MM.1S (cell line): ENCODE measurements around the gene CCDC185.

Experiments
- DNase-seq: peaks from one replicate; pipeline ENCODE4 v3.0.0-alpha.2; 2015
- H2AFZ ChIP-seq: fragments of 300-600 bp; sonication (generic); 2 replicates; pipeline ENCODE4 v1.6.0; 2016; ENCODE audit warnings: antibody characterized with exemption, low read length
- H3F3A ChIP-seq: fragments of 300-600 bp; sonication (generic); 2 replicates; pipeline ENCODE4 v1.6.1; 2016; ENCODE audit warnings: mild to moderate bottlenecking, antibody characterized with exemption, low read length, moderate library complexity, mixed read lengths; ENCODE audit not compliant: insufficient read depth
- H3K27ac ChIP-seq: fragments of 300-600 bp; sonication (generic); 2 replicates; pipeline ENCODE4 v1.5.1; 2016; ENCODE audit warnings: mild to moderate bottlenecking, low read length
- H3K27me3 ChIP-seq: fragments of 300-600 bp; sonication (generic); replicated peaks from 2 replicates; pipeline ENCODE4 v1.6.0; 2016; ENCODE audit warnings: low read length; ENCODE audit not compliant: insufficient read depth
- H3K36me3 ChIP-seq: fragments of 300-600 bp; sonication (generic); replicated peaks from 2 replicates; pipeline ENCODE4 v1.6.1; 2016; ENCODE audit warnings: mild to moderate bottlenecking, low read length, mixed read lengths; ENCODE audit not compliant: insufficient read depth
- H3K4me1 ChIP-seq: fragments of 300-600 bp; sonication (generic); 2 replicates; pipeline ENCODE4 v1.6.1; 2016; ENCODE audit warnings: low read length, mixed read lengths
- H3K4me2 ChIP-seq: fragments of 300-600 bp; sonication (generic); 2 replicates; pipeline ENCODE4 v1.6.0; 2016; ENCODE audit warnings: low read depth, low read length
- H3K4me3 ChIP-seq: fragments of 300-600 bp; sonication (generic); 2 replicates; pipeline ENCODE4 v1.5.1; 2016; ENCODE audit warnings: low read length, mixed read lengths
- H3K79me2 ChIP-seq: fragments of 300-600 bp; sonication (generic); 2 replicates; pipeline ENCODE4 v1.6.1; 2016; ENCODE audit warnings: mixed run types, low read length, mixed read lengths
- H3K9ac ChIP-seq: fragments of 300-600 bp; sonication (generic); 2 replicates; pipeline ENCODE4 v1.6.1; 2016; ENCODE audit warnings: low read length, mixed read lengths
- H3K9me2 ChIP-seq: fragments of 300-600 bp; sonication (generic); replicated peaks from 2 replicates; pipeline ENCODE4 v1.6.1; 2016; ENCODE audit warnings: mild to moderate bottlenecking, low read length, mixed read lengths; ENCODE audit not compliant: insufficient read depth
- H3K9me3 ChIP-seq: fragments of 300-600 bp; sonication (generic); replicated peaks from 2 replicates; pipeline ENCODE4 v1.6.1; 2016; ENCODE audit warnings: mild to moderate bottlenecking, low read length, mixed read lengths; ENCODE audit not compliant: insufficient read depth
- H4K20me1 ChIP-seq: fragments of 300-600 bp; sonication (generic); 2 replicates; pipeline ENCODE4 v1.6.1; 2016; ENCODE audit warnings: mild to moderate bottlenecking, low read length, moderate library complexity, mixed read lengths; ENCODE audit not compliant: insufficient read depth
- CTCF ChIP-seq: fragments of 300-600 bp; sonication (generic); IDR thresholded peaks from 2 replicates; pipeline ENCODE4 v1.5.1; 2016; ENCODE audit warnings: antibody characterized with exemption, low read length, mixed read lengths
- EZH2 ChIP-seq: fragments of 300-600 bp; sonication (generic); optimal IDR thresholded peaks from 2 replicates; pipeline ENCODE3; 2017; ENCODE audit warnings: low read depth, mild to moderate bottlenecking, antibody characterized with exemption, low read length, mixed read lengths
- EZH2phosphoT487 ChIP-seq: fragments of 300-600 bp; sonication (generic); IDR thresholded peaks from 2 replicates; pipeline ENCODE4 v1.6.1; 2018; ENCODE audit warnings: antibody characterized with exemption, low read length

CCDC185 gene

GRCh38 chr1:223421025-223421424, 27.8 kb downstream of the CCDC185 start:
- no peaks in the 10 kb centered on the region for H3K27me3 ChIP-seq
- H3K27ac ChIP-seq = no peak overlapping the region
- H3K9ac ChIP-seq = no peak overlapping the region
- no peaks in the 10 kb centered on the region for H3K9me2 ChIP-seq
- no peaks in the 10 kb centered on the region for H3K4me1 ChIP-seq
- no peaks in the 10 kb centered on the region for H3K9me3 ChIP-seq
- no peaks in the 10 kb centered on the region for H3K79me2 ChIP-seq
- no peak overlapping the region for H3K4me3 ChIP-seq
- H4K20me1 ChIP-seq = no peaks in the 10 kb centered on the region
- H2AFZ ChIP-seq = no peak overlapping the region
- no peaks in the 10 kb centered on the region for H3F3A ChIP-seq
- TF ChIP-seq CTCF (no peak), EZH2phosphoT487 (no peak)
- H3K36me3 ChIP-seq = no peaks in the 10 kb centered on the region
- no peak overlapping the region for H3K4me2 ChIP-seq
- DNase-seq = no peak

GRCh38 chr1:223421676-223422075, 28.5 kb downstream of the CCDC185 start:
- H3K4me3 ChIP-seq = no peak overlapping the region
- no peaks in the 10 kb centered on the region for H3K4me1 ChIP-seq
- no peaks in the 10 kb centered on the region for H3K36me3 ChIP-seq
- H4K20me1 ChIP-seq = no peaks in the 10 kb centered on the region
- no peaks in the 10 kb centered on the region for H3K9me2 ChIP-seq
- DNase-seq = no peak
- TF ChIP-seq CTCF = no peak
- no peak for TF ChIP-seq EZH2phosphoT487
- H3K9ac ChIP-seq = no peak overlapping the region
- no peaks in the 10 kb centered on the region for H3K9me3 ChIP-seq
- no peak overlapping the region for H2AFZ ChIP-seq
- H3K27me3 ChIP-seq = no peaks in the 10 kb centered on the region
- H3F3A ChIP-seq = no peaks in the 10 kb centered on the region
- no peak overlapping the region for H3K4me2 ChIP-seq
- H3K79me2 ChIP-seq = no peaks in the 10 kb centered on the region
- no peak overlapping the region for H3K27ac ChIP-seq

- Histone ChIP-seq H3K4me3 (no peak overlapping the region), H3K4me1 (no peaks in the 10 kb centered on the region), H3F3A (no peaks in the 10 kb centered on the region), H3K9me2 (no peaks in the 10 kb centered on the region), H3K36me3 (no peaks in the 10 kb centered on the region), H2AFZ (no peak overlapping the region), H3K27ac (no peak overlapping the region), H4K20me1 (no peaks in the 10 kb centered on the region), H3K9me3 (no peaks in the 10 kb centered on the region), H3K9ac (no peak overlapping the region), H3K27me3 (no peaks in the 10 kb centered on the region), H3K79me2 (no peaks in the 10 kb centered on the region), H3K4me2 (no peak overlapping the region)
- DNase-seq = no peak
- TF ChIP-seq CTCF (no peak), EZH2phosphoT487 (no peak), EZH2 (no peak)
Measured at GRCh38 chr1:223422911-223423310, 29.7 kb downstream of the CCDC185 start.
